NCI-H2081 (cell line): Measurements from ENCODE around the gene SMIM23.

ENCODE experiments used
- DNase-seq, 2 experiments: peaks; one replicate each; lab custom pipeline; 2025; lab: John Stamatoyannopoulos, UW

SMIM23 gene

GRCh38 chr5:171785517-171785916 is at the start of gene SMIM23:
TSS of gene SMIM23 (plus strand) at chr5:171785817. CDS start at chr5:171785872, 55 bp downstream.
- DNase-seq, result no peak

- no peak for DNase-seq
These were observed 48.4 kb upstream of the SMIM23 start for GRCh38 chr5:171736976-171737891.

GRCh38 chr5:171738501-171738900 is 47.1 kb upstream of the SMIM23 start:
- DNase-seq, result no peak

GRCh38 chr5:171739271-171739670 is 46.3 kb upstream of the SMIM23 start:
- DNase-seq, result no peak

- no peak for DNase-seq
These were observed 42.1 kb upstream of the SMIM23 start for GRCh38 chr5:171743436-171744076.

GRCh38 chr5:171744264-171744663 is 41.4 kb upstream of the SMIM23 start:
- no peak for DNase-seq

- DNase-seq, result no peak
These were observed 40.7 kb upstream of the SMIM23 start for GRCh38 chr5:171744882-171745281.

- no peak for DNase-seq
These were observed 40.0 kb upstream of the SMIM23 start for GRCh38 chr5:171745602-171746001.

GRCh38 chr5:171747061-171747859 is 38.4 kb upstream of the SMIM23 start:
- DNase-seq, result no peak

- no peak for DNase-seq
These were observed 36.9 kb upstream of the SMIM23 start for GRCh38 chr5:171748720-171749119.

- no peak for DNase-seq
These were observed 36.3 kb upstream of the SMIM23 start for GRCh38 chr5:171749365-171749764.

GRCh38 chr5:171750311-171750788 is 35.3 kb upstream of the SMIM23 start:
- DNase-seq, result no peak

- DNase-seq, result no peak
These were observed 30.2 kb upstream of the SMIM23 start for GRCh38 chr5:171755354-171755821.

GRCh38 chr5:171757853-171758535 is 27.6 kb upstream of the SMIM23 start:
- DNase-seq, result no peak

- no peak for DNase-seq
These were observed 25.8 kb upstream of the SMIM23 start for GRCh38 chr5:171759777-171760176.

GRCh38 chr5:171762021-171762608 is 23.5 kb upstream of the SMIM23 start:
- no peak for DNase-seq

GRCh38 chr5:171762903-171763302 is 22.7 kb upstream of the SMIM23 start:
- DNase-seq, result no peak

- no peak for DNase-seq
These were observed 21.4 kb upstream of the SMIM23 start for GRCh38 chr5:171764265-171764664.

- DNase-seq, result no peak
These were observed 18.7 kb upstream of the SMIM23 start for GRCh38 chr5:171766875-171767274.

- no peak for DNase-seq
These were observed 15.5 kb upstream of the SMIM23 start for GRCh38 chr5:171770153-171770552.

- no peak for DNase-seq
These were observed 13.8 kb upstream of the SMIM23 start for GRCh38 chr5:171771856-171772255.
